GM20000 (cell line): ENCODE measurements around the gene GALE.
"Not testable (repeated sequence)": the region's sequence is repeated elsewhere in the genome, so short reads cannot be mapped to it uniquely, and the experiment has no call there.

Experiments
- DNase-seq: peaks from one replicate; pipeline ENCODE4 v3.0.0; 2012; ENCODE audit warnings: low spot score
- TF ChIP-seq, protein P1 (sequence below): IDR thresholded peaks from 2 replicates; pipeline ENCODE4 v1.5.1; 2012; ENCODE audit warnings: mild to moderate bottlenecking, control low read depth; ENCODE audit errors: extremely low read depth, missing control alignments

Gene GALE

GRCh38 chr1:23787701-23788100 lies 12.9 kb downstream of the GALE start:
- TF ChIP-seq, protein P1, sequence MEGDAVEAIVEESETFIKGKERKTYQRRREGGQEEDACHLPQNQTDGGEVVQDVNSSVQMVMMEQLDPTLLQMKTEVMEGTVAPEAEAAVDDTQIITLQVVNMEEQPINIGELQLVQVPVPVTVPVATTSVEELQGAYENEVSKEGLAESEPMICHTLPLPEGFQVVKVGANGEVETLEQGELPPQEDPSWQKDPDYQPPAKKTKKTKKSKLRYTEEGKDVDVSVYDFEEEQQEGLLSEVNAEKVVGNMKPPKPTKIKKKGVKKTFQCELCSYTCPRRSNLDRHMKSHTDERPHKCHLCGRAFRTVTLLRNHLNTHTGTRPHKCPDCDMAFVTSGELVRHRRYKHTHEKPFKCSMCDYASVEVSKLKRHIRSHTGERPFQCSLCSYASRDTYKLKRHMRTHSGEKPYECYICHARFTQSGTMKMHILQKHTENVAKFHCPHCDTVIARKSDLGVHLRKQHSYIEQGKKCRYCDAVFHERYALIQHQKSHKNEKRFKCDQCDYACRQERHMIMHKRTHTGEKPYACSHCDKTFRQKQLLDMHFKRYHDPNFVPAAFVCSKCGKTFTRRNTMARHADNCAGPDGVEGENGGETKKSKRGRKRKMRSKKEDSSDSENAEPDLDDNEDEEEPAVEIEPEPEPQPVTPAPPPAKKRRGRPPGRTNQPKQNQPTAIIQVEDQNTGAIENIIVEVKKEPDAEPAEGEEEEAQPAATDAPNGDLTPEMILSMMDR = no peak
- DNase-seq = no peak

- DNase-seq = no peak
- TF ChIP-seq, protein P1 = no peak
Observed at GRCh38 chr1:23784846-23785245, 15.7 kb downstream of the GALE start.

DNA sequence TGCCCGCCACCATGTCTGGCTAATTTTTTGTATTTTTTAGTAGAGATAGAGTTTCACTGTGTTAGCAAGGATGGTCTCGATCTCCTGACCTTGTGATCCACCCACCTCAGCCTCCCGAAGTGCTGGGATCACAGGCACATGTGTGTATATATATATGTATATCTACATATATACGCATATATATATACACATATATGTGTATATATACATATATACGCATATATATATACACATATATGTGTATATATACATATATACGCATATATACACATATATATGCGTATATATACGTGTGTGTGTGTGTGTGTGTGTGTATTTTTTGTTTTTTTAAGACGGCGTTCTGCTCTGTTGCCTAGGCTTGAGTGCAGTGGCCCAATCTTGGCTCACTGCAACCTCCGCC lies 17.4 kb downstream of the GALE start:
- DNase-seq = not testable (repeated sequence)

DNA sequence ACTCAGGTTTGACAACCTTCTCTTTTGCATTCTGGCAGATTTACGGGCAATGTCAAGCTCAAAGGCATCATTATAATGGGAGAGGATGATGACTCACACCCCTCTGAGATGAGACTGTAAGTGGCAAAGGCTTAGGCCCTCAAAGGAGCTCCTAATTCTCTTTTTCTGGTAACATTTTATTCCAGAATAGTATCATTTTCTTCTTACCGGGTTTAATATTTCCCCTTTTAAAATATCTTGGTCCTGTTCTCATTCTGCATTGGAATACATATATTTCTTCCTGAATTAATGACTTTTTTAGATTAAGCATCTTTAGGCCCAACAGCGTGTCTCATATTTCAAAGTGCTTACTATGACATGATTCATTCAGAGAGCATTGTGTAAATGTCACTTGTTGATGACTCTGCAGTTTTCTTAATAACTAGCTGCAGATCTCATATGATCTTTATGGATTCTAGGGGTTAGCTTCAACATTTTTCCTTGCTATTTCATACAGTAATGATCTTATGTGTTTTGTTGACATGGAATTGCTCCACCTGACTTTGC lies 20.7 kb downstream of the GALE start:
- no peak for DNase-seq
- TF ChIP-seq, protein P1 = no peak

- DNase-seq = peak; percentile 96
- TF ChIP-seq, protein P1 = no peak
Observed at GRCh38 chr1:23777979-23778814, 22.4 kb downstream of the GALE start, which contains the start of gene PITHD1. PITHD1 (plus strand) TSS chr1:23778418; CDS start chr1:23778516, 98 bp downstream.

GRCh38 chr1:23776217-23776616 lies 24.3 kb downstream of the GALE start:
- TF ChIP-seq, protein P1 = no peak
- DNase-seq = no peak

DNA sequence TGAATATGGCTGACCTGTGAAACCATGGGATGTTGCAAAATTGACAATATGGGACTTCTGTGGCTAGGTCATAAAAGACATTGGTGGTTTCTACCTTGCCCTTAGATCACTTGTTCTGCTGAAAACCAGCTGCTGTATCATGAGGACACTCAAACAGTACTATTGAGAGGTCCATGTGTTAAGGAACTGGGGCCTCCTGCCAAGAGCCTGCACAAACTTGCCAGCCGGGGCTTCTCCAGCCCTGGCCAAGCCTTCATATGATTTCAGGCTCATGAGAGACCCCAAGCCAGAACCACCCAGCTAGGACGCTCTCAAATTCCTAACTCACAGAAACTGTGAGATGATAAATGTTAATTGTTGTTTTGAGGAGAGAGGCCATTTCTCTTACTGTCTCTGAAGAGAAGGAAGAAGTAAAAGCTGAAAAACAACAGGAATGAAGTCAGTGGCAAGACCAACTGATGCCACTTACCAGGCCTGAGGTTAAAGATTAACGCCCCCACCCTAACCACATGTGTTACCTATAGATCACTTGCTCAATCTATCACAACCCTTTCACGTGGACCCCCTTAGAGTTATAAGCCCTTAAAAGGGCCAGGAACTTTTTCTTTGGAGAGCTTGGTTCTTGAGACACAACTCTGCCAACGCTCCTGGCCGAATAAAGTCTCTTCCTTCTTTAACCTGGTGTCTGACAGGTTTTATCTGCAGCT lies 26.2 kb downstream of the GALE start:
- DNase-seq = no peak

More for the DNA sequence above, 26.2 kb downstream of the GALE start:
- TF ChIP-seq, protein P1 = no peak
